Measurements from ENCODE around the gene GSTK1.

DNA sequence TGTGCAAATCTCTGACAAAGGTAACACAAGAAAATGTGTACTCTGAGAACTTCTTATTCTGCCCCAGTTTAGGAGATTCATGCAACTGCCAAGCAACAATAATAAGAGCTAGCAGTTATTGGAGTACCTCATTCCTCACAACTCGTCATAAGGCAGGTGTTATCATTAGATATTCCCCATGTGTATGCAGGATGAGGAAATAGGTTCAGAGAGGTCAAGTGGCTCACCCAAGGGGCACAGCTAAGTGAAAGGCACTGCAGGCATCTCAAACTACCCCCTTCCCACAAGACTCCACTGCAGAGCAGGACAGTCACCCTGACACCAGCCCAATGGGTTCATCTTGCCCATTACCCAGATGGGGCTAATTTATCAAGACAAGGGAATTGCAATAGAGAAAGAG, 1.3 kb upstream of the GSTK1 start:
- TF ChIP-seq POLR2A (IDR thresholded peaks at IDR 0.05) (no peak), CTCF (IDR thresholded peaks at IDR 0.05) (no peak)

Measured in uterus (tissue), 2 donors.